MM.1S (cell line): ENCODE data around the gene FOXL1.

Source experiments
- CTCF ChIP-seq: fragments of 300-600 bp; sonication (generic); IDR thresholded peaks from 2 replicates; pipeline ENCODE4 v1.5.1; 2016; ENCODE audit warnings: antibody characterized with exemption, low read length, mixed read lengths
- EZH2 ChIP-seq: fragments of 300-600 bp; sonication (generic); optimal IDR thresholded peaks from 2 replicates; pipeline ENCODE3; 2017; ENCODE audit warnings: low read depth, mild to moderate bottlenecking, antibody characterized with exemption, low read length, mixed read lengths
- EZH2phosphoT487 ChIP-seq: fragments of 300-600 bp; sonication (generic); IDR thresholded peaks from 2 replicates; pipeline ENCODE4 v1.6.1; 2018; ENCODE audit warnings: antibody characterized with exemption, low read length

- TF ChIP-seq CTCF (no peak), EZH2phosphoT487 (no peak), EZH2 (no peak)
Observed at GRCh38 chr16:86611525-86611855, 33.1 kb downstream of the FOXL1 start.
